Renal cortical epithelial cell (primary cell): ENCODE measurements around the gene PPCDC. TPM values are rescaled to one million over a fixed set of nuclear protein-coding genes. Genes with fewer than 3 reads are reported as not detected.
"Not testable (repeated sequence)": the region's sequence is repeated elsewhere in the genome, so short reads cannot be mapped to it uniquely, and the experiment has no call there.

Experiments
- DNase-seq: peaks from one replicate; pipeline ENCODE4 v3.0.0-alpha.2; 2011; ENCODE audit warnings: low read depth
- total RNA-seq: library from RNA; depleted of rRNA; stranded (reverse); fragments of >200 nt; gene quantifications from 2 replicates; pipeline ENCODE4 v1.2.3, GENCODE V29; 2014

The PPCDC gene
- total RNA-seq, 1 donor from 2014 or later, result 8.7 TPM

DNA sequence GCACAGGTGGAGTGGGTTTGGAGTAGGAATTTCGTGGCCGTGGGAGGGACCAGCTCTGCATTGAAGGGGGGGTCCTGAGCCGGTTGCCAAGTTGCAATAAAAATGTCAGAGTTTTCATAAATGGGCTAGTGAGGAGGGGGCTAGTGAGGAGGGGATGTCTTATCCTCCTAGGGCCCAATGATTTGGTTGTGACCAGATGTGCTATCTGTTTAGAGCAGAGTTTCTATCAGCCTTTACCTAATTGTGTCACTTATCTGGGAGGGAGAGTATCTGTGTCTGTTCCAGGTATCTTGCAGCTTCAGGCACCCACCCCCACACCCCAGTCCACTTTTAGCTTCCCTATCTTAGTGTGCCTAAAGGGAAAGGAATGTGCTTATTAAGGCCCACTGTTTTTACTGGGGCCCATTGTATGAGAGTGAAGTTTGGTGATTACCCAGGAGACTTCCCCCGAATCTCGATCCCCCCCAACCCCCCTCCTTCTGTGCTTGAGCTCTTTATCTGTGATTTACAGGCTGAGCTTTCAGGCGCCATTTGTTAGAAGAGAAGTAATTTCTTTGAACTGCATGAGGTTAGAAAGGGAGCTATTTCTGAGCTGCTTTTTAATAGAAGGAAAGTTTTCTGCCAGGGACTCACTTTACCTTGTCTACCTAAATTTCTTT, 42.6 kb downstream of the PPCDC start:
- DNase-seq, result no peak

DNA sequence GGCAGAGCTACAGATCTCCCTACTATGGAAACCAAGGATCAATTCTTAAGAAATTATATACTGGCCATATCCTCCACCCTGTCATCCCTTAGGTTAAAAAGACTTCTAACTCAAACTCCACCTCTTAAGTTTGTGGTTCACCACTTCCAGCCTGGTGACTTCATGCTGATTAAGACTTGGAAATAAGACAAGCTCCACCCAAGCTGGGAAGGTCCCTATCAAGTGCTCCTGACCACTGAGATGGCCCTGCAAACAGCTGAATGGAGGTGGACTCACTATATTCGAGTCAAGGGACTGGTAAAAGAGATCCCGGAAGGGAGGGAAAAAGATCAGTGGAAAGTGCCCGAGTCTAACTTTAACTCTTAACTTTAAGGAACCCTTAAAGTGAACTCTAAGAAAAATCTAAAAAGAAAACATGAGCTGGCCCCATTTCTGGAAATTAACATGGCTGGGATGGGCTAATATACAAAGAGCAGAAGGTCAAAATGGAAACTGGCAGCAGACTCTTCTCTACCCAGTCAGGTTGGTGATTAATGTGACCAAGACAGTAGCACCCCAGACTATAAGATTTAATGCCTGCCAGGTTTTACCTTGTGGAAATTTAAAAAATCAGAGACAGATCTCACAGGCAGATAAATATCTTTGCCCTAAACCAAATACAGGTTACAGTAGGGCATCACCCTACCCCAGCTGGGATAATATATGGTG, 43.9 kb downstream of the PPCDC start:
- peak; percentile 72 for DNase-seq

DNA sequence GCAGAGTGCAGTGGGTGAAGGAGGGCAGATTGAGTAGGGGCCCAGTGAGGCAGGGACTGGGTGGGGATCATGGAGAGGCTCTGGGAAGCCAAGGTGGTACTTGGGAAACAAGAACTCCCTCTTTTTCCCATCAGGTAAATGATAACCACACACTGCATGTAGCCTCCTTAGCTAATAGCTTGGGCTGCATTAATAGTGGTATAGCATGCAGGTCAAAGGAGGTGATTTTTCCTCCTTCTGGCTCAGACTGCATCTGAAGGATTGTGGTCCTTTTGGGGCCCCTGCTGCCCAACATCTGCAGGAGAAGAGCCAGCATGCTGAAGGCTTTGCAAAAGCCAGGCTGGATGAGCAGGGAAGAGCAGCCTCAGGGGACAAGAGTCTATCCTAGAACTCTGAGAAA, 45.4 kb downstream of the PPCDC start:
- no peak for DNase-seq

DNA sequence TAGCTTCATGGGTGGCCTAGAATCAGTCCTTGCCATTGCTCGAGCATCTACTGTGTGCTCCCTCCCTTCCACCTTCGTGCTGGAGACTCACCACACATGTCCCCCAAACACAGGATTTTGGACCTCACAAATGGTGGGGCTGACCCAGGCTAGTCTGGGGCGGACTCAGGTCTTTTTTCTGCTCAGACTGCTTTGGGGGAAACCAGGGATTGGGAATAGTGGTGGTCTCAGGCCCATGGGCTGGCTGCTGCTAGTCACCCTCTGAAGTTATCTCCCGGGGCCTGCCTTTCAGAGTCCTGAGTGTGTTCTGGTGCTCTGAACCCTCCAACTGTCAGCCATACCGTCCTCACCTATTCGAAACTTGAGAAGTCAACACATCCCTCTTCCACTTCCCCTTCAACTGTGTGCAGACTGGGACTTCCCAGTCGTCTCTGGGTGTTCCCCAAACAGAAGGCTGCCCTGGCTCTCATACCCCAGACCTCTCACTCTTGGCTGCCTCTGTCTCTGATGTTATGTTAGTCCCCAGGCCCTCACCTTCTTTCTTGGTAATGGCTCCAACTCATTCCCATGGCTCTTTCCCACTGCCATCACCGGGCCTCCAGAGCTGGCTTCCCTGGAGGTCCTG, 46.0 kb downstream of the PPCDC start:
- DNase-seq, result no peak

GRCh38 chr15:75070674-75071073, 47.3 kb downstream of the PPCDC start:
- DNase-seq, result no peak

- DNase-seq, result no peak
Observed at GRCh38 chr15:75073197-75073596, 49.8 kb downstream of the PPCDC start.

DNA sequence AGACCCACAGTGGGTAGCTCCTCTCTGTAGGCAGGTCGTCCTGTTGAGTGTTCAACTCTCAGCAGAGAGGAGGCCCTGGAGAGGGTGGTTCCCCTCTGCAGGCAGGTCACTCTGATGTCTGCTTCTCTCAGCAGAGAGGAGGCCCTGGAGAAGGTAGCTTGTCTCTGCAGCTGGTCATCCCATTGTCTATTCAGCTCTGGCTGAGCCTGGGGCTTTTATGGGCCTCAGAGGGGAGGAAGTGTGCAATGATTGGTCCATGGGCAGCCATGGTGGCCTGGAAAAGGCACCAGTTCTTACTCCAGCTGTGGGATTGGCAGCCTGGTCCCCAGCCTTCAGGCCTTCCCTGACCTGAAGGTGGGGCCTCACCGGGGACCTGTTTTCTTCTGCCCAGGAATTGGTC, 52.9 kb downstream of the PPCDC start:
- no peak for DNase-seq

- DNase-seq, result not testable (repeated sequence)
Observed at GRCh38 chr15:75077551-75077961, 54.2 kb downstream of the PPCDC start.

- DNase-seq, result no peak
Observed at GRCh38 chr15:75081150-75081549, 57.8 kb downstream of the PPCDC start.

DNA sequence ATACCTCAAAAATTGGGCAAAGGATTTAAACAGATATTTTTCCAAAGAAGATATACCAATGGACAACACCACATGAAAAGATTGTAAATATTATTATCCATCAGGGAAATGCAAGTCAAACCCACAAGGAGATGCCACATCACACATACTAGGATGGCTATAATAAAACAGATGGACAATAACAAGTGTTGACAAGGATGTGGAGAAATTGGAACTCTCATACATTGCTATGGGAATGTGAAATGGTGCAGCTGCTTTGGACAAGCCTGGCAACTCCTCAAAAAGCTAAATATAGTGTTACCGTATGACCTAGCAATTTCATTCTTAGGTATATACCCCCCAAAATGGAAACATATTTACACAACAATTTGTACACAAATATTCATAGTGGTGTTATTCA, 59.3 kb downstream of the PPCDC start:
- no peak for DNase-seq

DNA sequence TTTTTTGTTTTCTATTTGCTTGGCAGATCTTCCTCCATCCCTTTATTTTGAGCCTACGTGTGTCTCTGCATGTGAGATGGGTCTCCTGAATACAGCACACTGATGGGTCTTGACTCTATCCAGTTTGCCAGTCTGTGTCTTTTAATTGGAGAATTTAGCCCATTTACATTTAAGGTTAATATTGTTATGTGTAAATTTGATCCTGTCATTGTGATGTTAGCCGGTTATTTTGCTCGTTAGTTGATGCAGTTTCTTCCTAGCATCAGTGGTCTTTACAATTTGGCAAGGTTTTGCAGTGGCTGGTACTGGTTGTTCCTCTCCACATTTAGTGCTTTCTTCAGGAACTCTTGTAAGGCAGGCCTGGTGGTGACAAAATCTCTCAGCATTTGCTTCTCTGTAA, 62.3 kb downstream of the PPCDC start:
- DNase-seq, result not testable (repeated sequence)

GRCh38 chr15:75089456-75090387, 66.3 kb downstream of the PPCDC start:
- DNase-seq, result no peak

DNA sequence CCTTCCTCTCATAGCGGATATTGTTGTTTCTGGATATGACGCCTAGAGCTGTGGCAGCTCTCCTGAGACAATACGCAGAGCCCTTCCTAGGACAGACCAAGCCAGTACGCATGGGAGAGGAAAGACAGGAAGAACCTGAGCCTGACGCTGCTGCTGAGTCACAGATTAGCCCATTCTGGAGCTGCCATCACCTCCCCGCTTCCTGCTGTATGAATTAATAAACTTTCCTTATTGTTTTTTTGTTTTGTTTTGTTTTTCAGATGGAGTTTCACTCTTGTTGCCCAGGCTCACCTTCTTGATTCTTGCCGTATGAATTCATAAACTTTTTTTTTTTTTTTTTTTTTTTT, 67.0 kb downstream of the PPCDC start:
- no peak for DNase-seq

DNA sequence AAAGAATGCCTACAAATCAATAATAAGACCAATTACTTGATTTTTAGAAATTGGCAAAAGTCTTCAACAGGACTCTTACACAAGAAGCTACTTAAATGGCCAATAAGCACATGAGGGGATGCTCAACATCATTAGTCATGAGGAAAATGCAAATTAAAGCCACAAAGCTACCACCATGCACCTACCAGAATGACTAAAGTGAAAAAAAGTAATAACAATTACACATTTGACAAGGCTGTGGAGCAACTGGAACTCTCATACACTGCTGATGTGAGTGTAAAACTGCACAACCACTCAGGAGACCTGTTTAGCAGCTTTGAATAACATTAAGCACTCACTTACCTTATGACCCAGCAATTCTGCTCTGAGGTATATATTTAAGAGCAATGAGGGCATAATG, 68.4 kb downstream of the PPCDC start:
- DNase-seq, result peak; percentile 74

DNA sequence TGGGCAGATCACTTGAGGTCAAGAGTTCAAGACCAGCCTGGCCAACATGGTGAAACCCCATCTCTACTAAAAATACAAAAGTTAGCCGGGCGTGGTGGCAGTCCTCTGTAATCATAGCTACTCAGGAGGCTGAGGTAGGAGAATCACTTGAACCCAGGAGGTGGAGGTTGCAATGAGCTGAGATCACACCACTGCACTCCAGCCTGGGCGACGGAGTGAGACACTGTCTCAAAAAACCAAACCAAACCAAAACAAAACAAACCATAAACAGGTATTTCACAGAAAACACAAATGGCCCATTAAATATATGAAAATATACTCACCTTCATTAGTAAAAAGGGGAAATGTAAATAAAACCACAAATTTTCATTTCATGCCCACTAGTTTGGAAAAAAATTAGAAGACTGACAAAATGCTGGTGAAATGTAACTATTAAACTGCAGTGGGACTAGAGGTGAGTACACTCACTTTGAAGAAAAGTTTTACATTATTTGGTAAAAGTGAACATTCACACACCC, 71.6 kb downstream of the PPCDC start:
- not testable (repeated sequence) for DNase-seq

DNA sequence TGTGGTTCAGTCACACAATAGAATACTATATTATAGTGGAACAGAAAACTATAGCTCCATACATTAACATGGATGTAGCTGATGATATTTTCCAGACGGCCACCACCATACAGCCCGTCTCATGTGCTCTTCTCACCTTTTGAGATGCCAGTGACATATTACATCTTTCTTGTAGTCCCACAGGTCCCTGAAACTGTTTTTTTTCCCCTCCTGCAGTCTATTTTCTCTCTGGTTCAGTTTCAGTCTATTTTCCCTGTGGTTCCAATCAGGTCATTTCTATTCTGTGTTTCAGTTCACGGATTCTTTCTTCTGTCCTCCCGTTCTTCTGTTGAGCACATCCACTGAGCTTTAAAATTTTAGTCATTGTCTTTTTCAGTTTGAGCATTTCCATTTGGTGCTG, 72.2 kb downstream of the PPCDC start:
- DNase-seq, result no peak

- no peak for DNase-seq
Observed at GRCh38 chr15:75097939-75098338, 74.5 kb downstream of the PPCDC start.

DNA sequence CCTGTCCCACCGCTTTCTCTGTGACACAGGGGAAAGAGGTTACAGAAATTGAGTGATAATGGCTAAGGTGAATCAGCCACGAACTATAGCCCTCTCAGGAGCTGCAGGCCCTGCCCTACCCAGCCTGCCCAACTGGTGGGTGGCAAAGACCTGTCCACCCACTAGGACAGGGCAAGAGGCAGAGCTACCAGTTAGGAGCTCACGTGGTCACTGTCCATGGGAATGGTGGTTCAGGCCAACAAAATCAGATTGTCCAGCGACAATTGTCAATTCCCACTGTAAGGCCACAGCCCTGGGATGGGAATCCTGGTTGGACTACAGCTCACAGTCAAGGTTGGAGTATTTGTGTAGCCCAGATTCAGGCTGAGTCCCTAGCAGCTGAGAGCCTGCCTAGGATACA, 75.0 kb downstream of the PPCDC start:
- no peak for DNase-seq
